GM12891 (cell line): ENCODE data around the gene CPNE5.

Source experiments
- POLR2A ChIP-seq: IDR thresholded peaks from 2 replicates; pipeline ENCODE4 v1.6.1; 2011; ENCODE audit warnings: low read depth, low read length, control low read depth
- POLR2AphosphoS5 ChIP-seq: IDR thresholded peaks from 2 replicates; pipeline ENCODE4 v1.6.1; 2011; ENCODE audit warnings: low read depth, low read length, control low read depth
- TAF1 ChIP-seq: IDR thresholded peaks from 2 replicates; pipeline ENCODE4 v1.6.1; 2011; ENCODE audit warnings: low read depth, low read length, control low read depth

- TF ChIP-seq TAF1 (no peak), POLR2AphosphoS5 (no peak), POLR2A (no peak)
Observed at GRCh38 chr6:36860126-36860525, 20.9 kb upstream of the CPNE5 start.
